H1 (cell line): ENCODE data around the gene PCYT1B. TPM values are rescaled to one million over a fixed set of nuclear protein-coding genes. Genes with fewer than 3 reads are reported as not detected.

ENCODE experiments used
- CTCF ChIA-PET: fragments of 300-600 bp; sonication (Branson Sonifier 250); formaldehyde crosslinking; loops from one replicate; lab custom pipeline; 2021; ENCODE audit not compliant: partially characterized antibody; lab: Charles Lee
- POLR2A ChIA-PET: fragments of 300-600 bp; sonication (Branson Sonifier 250); formaldehyde crosslinking; loops from one replicate; lab custom pipeline; 2021; ENCODE audit warnings: inconsistent platforms; ENCODE audit not compliant: partially characterized antibody; lab: Charles Lee
- DNase-seq, 2 experiments: peaks; one replicate each; pipeline versions ENCODE4 v3.0.0 to v3.0.0-alpha.2; 2010 to 2022; ENCODE audit warnings: low spot score in 2 of 2, low read depth in 1 of 2, mixed read lengths in 1 of 2
- FAIRE-seq: peaks from 2 replicates; lab custom pipeline; 2011; peaks lifted over from hg19 to GRCh38; lab: Jason Lieb, UNC
- H2AFZ ChIP-seq: 2 replicates; pipeline ENCODE4 v1.8.1; 2012; ENCODE audit warnings: low read length, inconsistent platforms
- H2AK5ac ChIP-seq: 2 replicates; pipeline ENCODE4 v1.6.1; 2013; ENCODE audit warnings: low read depth, low read length
- H2BK120ac ChIP-seq: replicated peaks from 2 replicates; pipeline ENCODE3; 2013; ENCODE audit warnings: low read depth, low read length, inconsistent platforms
- H2BK12ac ChIP-seq: 2 replicates; pipeline ENCODE4 v1.6.1; 2013; ENCODE audit warnings: low read depth, low read length
- H2BK15ac ChIP-seq: 2 replicates; pipeline ENCODE4 v1.6.1; 2013; ENCODE audit warnings: low read length
- H2BK20ac ChIP-seq: 2 replicates; pipeline ENCODE4 v1.6.1; 2013; ENCODE audit warnings: low read length
- H2BK5ac ChIP-seq: 2 replicates; pipeline ENCODE4 v1.6.1; 2013; ENCODE audit warnings: low read depth, low read length
- H3K14ac ChIP-seq: 2 replicates; pipeline ENCODE4 v1.6.1; 2013; ENCODE audit warnings: inconsistent platforms; ENCODE audit not compliant: insufficient read length
- H3K18ac ChIP-seq: 2 replicates; pipeline ENCODE4 v1.6.1; 2013; ENCODE audit warnings: low read length; ENCODE audit errors: extremely low read depth
- H3K23ac ChIP-seq: 2 replicates; pipeline ENCODE4 v1.6.1; 2013; ENCODE audit warnings: inconsistent platforms; ENCODE audit not compliant: insufficient read length
- H3K23me2 ChIP-seq: 2 replicates; pipeline ENCODE4 v1.6.1; 2013; ENCODE audit warnings: low read depth, low read length
- H3K27ac ChIP-seq: 2 replicates; pipeline ENCODE4 v1.6.1; 2011; ENCODE audit warnings: low read depth, low read length, inconsistent platforms
- H3K27me3 ChIP-seq, 4 experiments: replicated peaks in 1 of 4; 1 replicate in 1 of 4; 2 replicates in 3 of 4; pipeline versions ENCODE4 v1.6.1 to v1.8.1; 2011 to 2013; ENCODE audit warnings: low read length in 3 of 4, mild to moderate bottlenecking in 3 of 4, inconsistent platforms in 2 of 4, mixed read lengths in 2 of 4, moderate library complexity in 1 of 4; ENCODE audit not compliant: control insufficient read depth in 3 of 4, insufficient read depth in 3 of 4; ENCODE audit errors: extremely low read depth in 1 of 4
- H3K36me3 ChIP-seq, 4 experiments: 2 replicates each; pipeline versions ENCODE4 v1.6.1 to v1.8.1; 2011 to 2013; ENCODE audit warnings: mild to moderate bottlenecking in 4 of 4, low read length in 3 of 4, moderate library complexity in 2 of 4, control low read depth in 1 of 4, inconsistent platforms in 1 of 4; ENCODE audit not compliant: insufficient read depth in 4 of 4, control insufficient read depth in 2 of 4
- H3K4ac ChIP-seq: replicated peaks from 2 replicates; pipeline ENCODE3; 2013; ENCODE audit warnings: low read length, low read depth, mixed read lengths, inconsistent platforms; ENCODE audit not compliant: insufficient read length
- H3K4me1 ChIP-seq, 4 experiments: replicated peaks in 1 of 4; 1 replicate in 1 of 4; 2 replicates in 3 of 4; pipeline versions ENCODE4 v1.6.1 to v1.8.1; 2011 to 2013; ENCODE audit warnings: low read length in 3 of 4, inconsistent platforms in 2 of 4, mixed read lengths in 1 of 4; ENCODE audit not compliant: insufficient read depth in 4 of 4, control insufficient read depth in 3 of 4
- H3K4me2 ChIP-seq, 2 experiments: 2 replicates each; pipeline versions ENCODE4 v1.6.1 to v1.8.1; 2011 to 2013; ENCODE audit warnings: low read depth in 2 of 2, low read length in 2 of 2, control low read depth in 1 of 2, inconsistent platforms in 1 of 2, mild to moderate bottlenecking in 1 of 2; ENCODE audit not compliant: insufficient read depth in 1 of 2
- H3K4me3 ChIP-seq, 4 experiments: fragments of 200-600, 300-600 bp in 1 of 4; sonication (generic), shearing (Covaris generic), sonication (Bioruptor Twin) in 1 of 4; 2 replicates each; pipeline versions ENCODE4 v1.5.1 to v1.8.1; 2011 to 2016; ENCODE audit warnings: low read length in 4 of 4, low read depth in 3 of 4, control low read depth in 2 of 4, inconsistent platforms in 2 of 4, mild to moderate bottlenecking in 2 of 4, mixed read lengths in 1 of 4, moderate library complexity in 1 of 4; ENCODE audit not compliant: insufficient read depth in 2 of 4; ENCODE audit errors: extremely low read depth in 1 of 4
- H3K56ac ChIP-seq: replicated peaks from 2 replicates; pipeline ENCODE3; 2013; ENCODE audit warnings: low read depth, mild to moderate bottlenecking, mixed read lengths, low read length, inconsistent platforms; ENCODE audit not compliant: insufficient read length
- H3K79me1 ChIP-seq: 2 replicates; pipeline ENCODE4 v1.6.1; 2013; ENCODE audit warnings: low read depth, low read length, control low read depth
- H3K79me2 ChIP-seq, 2 experiments: 2 replicates each; pipeline versions ENCODE4 v1.6.1 to v1.8.1; 2012 to 2013; ENCODE audit warnings: low read length in 2 of 2, mild to moderate bottlenecking in 2 of 2, inconsistent platforms in 1 of 2; ENCODE audit not compliant: insufficient read depth in 2 of 2, control insufficient read depth in 1 of 2
- H3K9ac ChIP-seq, 4 experiments: replicated peaks in 1 of 4; 1 replicate in 1 of 4; 2 replicates in 3 of 4; pipeline versions ENCODE4 v1.6.1 to v1.8.1; 2011 to 2013; ENCODE audit warnings: low read depth in 3 of 4, low read length in 3 of 4, control low read depth in 2 of 4, mild to moderate bottlenecking in 2 of 4, moderate library complexity in 2 of 4, inconsistent platforms in 1 of 4; ENCODE audit errors: extremely low read depth in 1 of 4
- H3K9me3 ChIP-seq, 2 experiments: 2 replicates each; pipeline versions ENCODE4 v1.6.1 to v1.8.1; 2012 to 2013; ENCODE audit warnings: mild to moderate bottlenecking in 2 of 2, moderate library complexity in 2 of 2, control low read depth in 1 of 2, inconsistent platforms in 1 of 2, low read depth in 1 of 2, low read length in 1 of 2, mixed read lengths in 1 of 2; ENCODE audit not compliant: insufficient read depth in 2 of 2
- H4K20me1 ChIP-seq, 2 experiments: replicated peaks in 1 of 2; 2 replicates each; pipeline versions ENCODE3 to v1.8.1; 2011 to 2013; ENCODE audit warnings: inconsistent platforms in 2 of 2, low read length in 2 of 2, mild to moderate bottlenecking in 1 of 2; ENCODE audit not compliant: insufficient read depth in 2 of 2, control insufficient read depth in 1 of 2
- H4K5ac ChIP-seq: 2 replicates; pipeline ENCODE4 v1.6.1; 2013; ENCODE audit warnings: low read length, low read depth, mixed read lengths, inconsistent platforms; ENCODE audit not compliant: insufficient read length
- H4K8ac ChIP-seq: 2 replicates; pipeline ENCODE4 v1.8.0; 2013; ENCODE audit warnings: mild to moderate bottlenecking, moderate library complexity, low read length, inconsistent platforms; ENCODE audit not compliant: insufficient read depth; ENCODE audit errors: extremely low read depth
- H4K91ac ChIP-seq: replicated peaks from 2 replicates; pipeline ENCODE3; 2013; ENCODE audit warnings: low read length, mixed read lengths, inconsistent platforms; ENCODE audit not compliant: insufficient read length
- BCL11A ChIP-seq, 2 experiments: IDR thresholded peaks; one replicate each; pipeline ENCODE4 v1.6.1; 2011; ENCODE audit warnings: low read depth in 2 of 2, low read length in 2 of 2, mild to moderate bottlenecking in 2 of 2
- EGR1 ChIP-seq: IDR thresholded peaks from 2 replicates; pipeline ENCODE4 v1.6.1; 2011; ENCODE audit warnings: low read depth, low read length, borderline replicate concordance
- EZH2 ChIP-seq: fragments of 200-600 bp; sonication (generic); IDR thresholded peaks from 2 replicates; pipeline ENCODE4 v1.7.1; 2012; ENCODE audit warnings: low read depth, mild to moderate bottlenecking, moderate library complexity, low read length, inconsistent platforms; ENCODE audit not compliant: severe bottlenecking
- HDAC2 ChIP-seq, 2 experiments: fragments of 300-600 bp in 1 of 2; sonication (generic) in 1 of 2; IDR thresholded peaks; 2 replicates each; pipeline ENCODE4 v1.6.1; 2011 to 2012; ENCODE audit warnings: low read depth in 2 of 2, low read length in 2 of 2, mild to moderate bottlenecking in 2 of 2, moderate library complexity in 2 of 2, borderline replicate concordance in 1 of 2, inconsistent platforms in 1 of 2
- KDM1A ChIP-seq: fragments of 200-600, 300-600 bp; sonication (generic); IDR thresholded peaks from 2 replicates; pipeline ENCODE4 v1.7.1; 2016; ENCODE audit warnings: mild to moderate bottlenecking, low read length, borderline replicate concordance
- NANOG ChIP-seq: IDR thresholded peaks from 2 replicates; pipeline ENCODE4 v1.6.1; 2011; ENCODE audit warnings: low read length, low read depth, mild to moderate bottlenecking, inconsistent platforms; ENCODE audit not compliant: insufficient read depth, poor library complexity, severe bottlenecking
- POLR2A ChIP-seq, 2 experiments: IDR thresholded peaks; 1 replicate in 1 of 2; 2 replicates in 1 of 2; pipeline ENCODE4 v1.6.1; 2011; ENCODE audit warnings: low read depth in 2 of 2, low read length in 2 of 2, mild to moderate bottlenecking in 2 of 2; ENCODE audit errors: control extremely low read depth in 1 of 2
- SIN3A ChIP-seq, 2 experiments: IDR thresholded peaks in 1 of 2; conservative IDR thresholded peaks in 1 of 2; 2 replicates each; pipeline ENCODE4 v1.6.1; 2011 to 2012; ENCODE audit warnings: low read length in 2 of 2, improper control_type of control experiment in 1 of 2, low read depth in 1 of 2, mild to moderate bottlenecking in 1 of 2
- SUZ12 ChIP-seq: fragments of 200-600 bp; sonication (generic); IDR thresholded peaks from 2 replicates; pipeline ENCODE4 v1.6.1; 2012; ENCODE audit warnings: mild to moderate bottlenecking, inconsistent platforms, low read length, moderate library complexity, mixed read lengths
- TAF7 ChIP-seq: optimal IDR thresholded peaks from 2 replicates; pipeline ENCODE3; 2011; ENCODE audit warnings: low read depth, mild to moderate bottlenecking, inconsistent platforms, low read length, moderate library complexity, borderline replicate concordance
- TCF12 ChIP-seq: IDR thresholded peaks from 2 replicates; pipeline ENCODE4 v1.6.1; 2011; ENCODE audit warnings: low read depth, mild to moderate bottlenecking, low read length
- polyA plus RNA-seq, 7 experiments: library from polyadenylated mRNA; depleted of rRNA in 3 of 7; stranded (reverse) in 5 of 7; unstranded in 2 of 7; fragments of >200 nt in 5 of 7; fragments of 200-250 nt in 2 of 7; gene quantifications; 1 replicate in 5 of 7; 2 replicates in 1 of 7; 4 replicates in 1 of 7; pipeline versions ENCODE4 v1.2.1 to v1.2.3, GENCODE V29; 2011 to 2013; ENCODE audit warnings: missing spikeins in 2 of 7, mixed read lengths in 2 of 7
- total RNA-seq: library from RNA; stranded (reverse); fragmentation: NEBNext Ultra II Directional; extraction: Animal tissue kit (Norgen Biotek cat#: 25700); gene quantifications from 2 replicates; pipeline ENCODE4 v1.2.1, GENCODE V29; 2021
- TF ChIP-seq, protein P1 (sequence below): IDR thresholded peaks from 2 replicates; pipeline ENCODE4 v1.6.1; 2011; ENCODE audit warnings: low read length, improper control_type of control experiment
- TF ChIP-seq, protein P2 (sequence below): IDR thresholded peaks from 2 replicates; pipeline ENCODE4 v1.6.1; 2011; ENCODE audit warnings: low read depth, mild to moderate bottlenecking, low read length; ENCODE audit not compliant: insufficient read depth

PCYT1B gene
- total and polyA plus RNA-seq, 2 of the 8 experiments (the other 6 are each of a cell fraction or from before 2014, with no cell fraction given), result 17.9 to 30.6 TPM

DNA sequence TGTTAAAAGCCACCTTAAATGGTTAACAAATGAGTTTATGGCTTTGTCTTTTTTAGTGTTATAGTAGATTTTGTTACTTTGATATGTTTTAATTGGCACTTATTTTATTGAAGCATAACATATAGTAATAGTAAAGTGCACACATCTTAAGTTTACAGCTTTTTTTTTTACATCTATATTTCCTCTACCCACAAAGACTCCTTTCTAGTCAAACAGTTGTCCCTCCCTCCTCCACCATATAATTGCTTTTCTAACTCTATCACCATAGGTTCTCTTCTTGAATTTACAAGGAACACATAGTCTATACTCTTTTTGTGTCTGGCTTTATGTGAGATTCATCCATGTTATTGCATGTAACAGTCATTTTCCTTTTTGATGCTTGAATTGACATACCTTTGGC, 110.6 kb downstream of the PCYT1B start:
- no peak overlapping the region for H2BK5ac ChIP-seq
- no peak overlapping the region for H3K23ac ChIP-seq
- no peak overlapping the region for H3K9ac ChIP-seq
- no peak overlapping the region for H3K14ac ChIP-seq
- DNase-seq, result no peak
- peaks cover 0 to 19% (median 5%) of the 10 kb centered on the region in 4 experiments; a peak in 3 of 8 replicates for H3K36me3 ChIP-seq
- no peak overlapping the region for H3K4me2 ChIP-seq
- no peak overlapping the region for H3K4ac ChIP-seq
- ChIA-PET POLR2A (no interaction called here), CTCF (interaction anchor here (0.7 to 1.0 kb wide), 2 partner anchors 13 to 89 kb away, joined by 3 to 4 read pairs; no protein-coding TSS in a partner anchor)
- no peaks in the 10 kb centered on the region for H3K9me3 ChIP-seq
- H3K4me1 ChIP-seq, result no peaks in the 10 kb centered on the region
- no peaks in the 10 kb centered on the region for H3K27me3 ChIP-seq
- no peaks in the 10 kb centered on the region for H3K79me1 ChIP-seq
- no peak overlapping the region for H4K91ac ChIP-seq
- H4K20me1 ChIP-seq, result no peaks in the 10 kb centered on the region
- no peak overlapping the region for H4K5ac ChIP-seq
- no peak overlapping the region for H2BK12ac ChIP-seq
- H2BK20ac ChIP-seq, result no peak overlapping the region
- FAIRE-seq, result peak; percentile 50
- no peak overlapping the region for H4K8ac ChIP-seq
- H2BK120ac ChIP-seq, result no peak overlapping the region
- H2AK5ac ChIP-seq, result no peak overlapping the region
- no peak overlapping the region for H2BK15ac ChIP-seq
- H3K56ac ChIP-seq, result no peak overlapping the region
- H3K4me3 ChIP-seq, result no peak overlapping the region
- no peaks in the 10 kb centered on the region for H3K23me2 ChIP-seq
- H3K18ac ChIP-seq, result no peak overlapping the region
- no peaks in the 10 kb centered on the region for H3K79me2 ChIP-seq
- no peak overlapping the region for H3K27ac ChIP-seq
- H2AFZ ChIP-seq, result no peak overlapping the region
- no peak for TF ChIP-seq BCL11A (IDR thresholded peaks at IDR 0.05; ENCODE audit: low read depth in 2 of 2, low read length in 2 of 2)
- TF ChIP-seq EZH2, result no peak
- no peak for TF ChIP-seq SUZ12
- no peak for TF ChIP-seq EGR1
- TF ChIP-seq, protein P1, sequence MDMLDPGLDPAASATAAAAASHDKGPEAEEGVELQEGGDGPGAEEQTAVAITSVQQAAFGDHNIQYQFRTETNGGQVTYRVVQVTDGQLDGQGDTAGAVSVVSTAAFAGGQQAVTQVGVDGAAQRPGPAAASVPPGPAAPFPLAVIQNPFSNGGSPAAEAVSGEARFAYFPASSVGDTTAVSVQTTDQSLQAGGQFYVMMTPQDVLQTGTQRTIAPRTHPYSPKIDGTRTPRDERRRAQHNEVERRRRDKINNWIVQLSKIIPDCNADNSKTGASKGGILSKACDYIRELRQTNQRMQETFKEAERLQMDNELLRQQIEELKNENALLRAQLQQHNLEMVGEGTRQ, result no peak
- TF ChIP-seq POLR2A (IDR thresholded peaks at IDR 0.05; ENCODE audit: control extremely low read depth in 1 of 2, low read depth in 2 of 2, low read length in 2 of 2), result no peak
- TF ChIP-seq TAF7, result no peak
- TF ChIP-seq SIN3A (conservative IDR thresholded peaks at IDR 0.05 in 1 of 2, IDR thresholded peaks at IDR 0.05 in 1 of 2; ENCODE audit: low read depth in 1 of 2, low read length in 2 of 2), result no peak
- TF ChIP-seq TCF12, result no peak
- TF ChIP-seq HDAC2 (IDR thresholded peaks at IDR 0.05; ENCODE audit: borderline replicate concordance in 1 of 2, low read depth in 2 of 2, low read length in 2 of 2), result no peak
- no peak for TF ChIP-seq NANOG
- no peak for TF ChIP-seq KDM1A
- TF ChIP-seq, protein P2, sequence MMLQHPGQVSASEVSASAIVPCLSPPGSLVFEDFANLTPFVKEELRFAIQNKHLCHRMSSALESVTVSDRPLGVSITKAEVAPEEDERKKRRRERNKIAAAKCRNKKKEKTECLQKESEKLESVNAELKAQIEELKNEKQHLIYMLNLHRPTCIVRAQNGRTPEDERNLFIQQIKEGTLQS, result no peak
